Keratinocyte (primary cell): ENCODE measurements around the gene OLFM2.

Source experiments
- EZH2 ChIP-seq: IDR thresholded peaks from one replicate; pipeline ENCODE4 v1.6.1; 2012; ENCODE audit warnings: inconsistent platforms, mild to moderate bottlenecking, low read length, moderate library complexity
- TF ChIP-seq, protein P1 (sequence below), 3 experiments: IDR thresholded peaks in 1 of 3; conservative IDR thresholded peaks in 1 of 3; optimal IDR thresholded peaks in 1 of 3; 2 replicates in 2 of 3; 3 replicates in 1 of 3; pipeline versions ENCODE3 to v1.5.1; 2011; ENCODE audit warnings: low read length in 3 of 3, mild to moderate bottlenecking in 3 of 3, moderate library complexity in 2 of 3, control low read depth in 1 of 3, inconsistent platforms in 1 of 3; ENCODE audit not compliant: insufficient read depth in 2 of 3; ENCODE audit errors: extremely low read depth in 1 of 3

DNA sequence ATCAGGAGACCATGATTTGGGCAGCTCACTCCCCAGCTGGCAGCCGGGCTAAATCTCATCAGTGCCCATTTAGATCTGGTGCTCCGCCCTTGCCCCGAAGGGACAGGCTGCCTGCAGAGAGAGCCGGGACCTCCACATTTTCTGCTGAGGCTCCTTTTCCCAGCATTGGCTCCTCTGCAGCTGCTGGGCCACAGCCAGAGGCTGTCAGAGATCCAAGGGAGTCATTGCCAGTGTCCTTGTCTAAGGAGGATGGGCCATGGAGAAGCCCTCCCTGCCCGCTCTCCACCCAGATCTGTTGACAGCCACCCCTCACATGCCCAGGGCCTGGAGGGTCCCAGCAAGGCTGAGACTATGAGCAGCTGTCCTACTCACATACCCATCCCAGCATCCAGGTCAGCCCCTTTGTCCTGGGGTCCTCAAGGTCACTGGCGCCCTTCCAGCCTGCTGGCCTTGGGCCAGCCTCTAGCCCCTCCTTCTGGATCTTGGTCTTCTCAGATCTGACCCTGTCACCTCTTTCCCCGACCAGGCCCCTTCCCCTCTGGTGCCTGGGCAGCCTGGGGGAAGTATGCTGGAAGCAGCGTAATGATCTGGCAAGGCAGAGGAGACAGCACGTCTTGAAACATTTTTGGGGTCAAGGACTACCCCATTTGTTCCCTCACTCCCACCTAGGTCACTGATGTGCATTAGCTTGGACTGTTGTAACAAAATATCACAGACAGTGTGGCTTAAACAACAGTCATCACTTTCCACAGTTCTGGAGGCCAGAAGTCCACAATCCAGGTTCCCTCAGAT, 93.3 kb downstream of the OLFM2 start:
- TF ChIP-seq, protein P1, sequence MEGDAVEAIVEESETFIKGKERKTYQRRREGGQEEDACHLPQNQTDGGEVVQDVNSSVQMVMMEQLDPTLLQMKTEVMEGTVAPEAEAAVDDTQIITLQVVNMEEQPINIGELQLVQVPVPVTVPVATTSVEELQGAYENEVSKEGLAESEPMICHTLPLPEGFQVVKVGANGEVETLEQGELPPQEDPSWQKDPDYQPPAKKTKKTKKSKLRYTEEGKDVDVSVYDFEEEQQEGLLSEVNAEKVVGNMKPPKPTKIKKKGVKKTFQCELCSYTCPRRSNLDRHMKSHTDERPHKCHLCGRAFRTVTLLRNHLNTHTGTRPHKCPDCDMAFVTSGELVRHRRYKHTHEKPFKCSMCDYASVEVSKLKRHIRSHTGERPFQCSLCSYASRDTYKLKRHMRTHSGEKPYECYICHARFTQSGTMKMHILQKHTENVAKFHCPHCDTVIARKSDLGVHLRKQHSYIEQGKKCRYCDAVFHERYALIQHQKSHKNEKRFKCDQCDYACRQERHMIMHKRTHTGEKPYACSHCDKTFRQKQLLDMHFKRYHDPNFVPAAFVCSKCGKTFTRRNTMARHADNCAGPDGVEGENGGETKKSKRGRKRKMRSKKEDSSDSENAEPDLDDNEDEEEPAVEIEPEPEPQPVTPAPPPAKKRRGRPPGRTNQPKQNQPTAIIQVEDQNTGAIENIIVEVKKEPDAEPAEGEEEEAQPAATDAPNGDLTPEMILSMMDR (optimal IDR thresholded peaks at IDR 0.05 in 1 of 3, IDR thresholded peaks at IDR 0.05 in 1 of 3, conservative IDR thresholded peaks at IDR 0.05 in 1 of 3; ENCODE audit: extremely low read depth in 1 of 3, insufficient read depth in 2 of 3, low read length in 3 of 3) = no peak
- TF ChIP-seq EZH2 = no peak
